Stimulated activated CD8-positive, alpha-beta memory T cell treated with anti-CD3 and anti-CD28 coated beads, Interleukin-7, amount 100 ng/mL, for 48 hours (primary cell): ENCODE measurements around the gene TNS3.

ENCODE experiments used
- DNase-seq, 2 donors: peaks; one replicate each; pipeline ENCODE4 v3.0.0-alpha.2; 2020; ENCODE audit warnings: low read depth in 1 of 2; ENCODE audit errors: extremely low read depth in 1 of 2

Gene TNS3

DNA sequence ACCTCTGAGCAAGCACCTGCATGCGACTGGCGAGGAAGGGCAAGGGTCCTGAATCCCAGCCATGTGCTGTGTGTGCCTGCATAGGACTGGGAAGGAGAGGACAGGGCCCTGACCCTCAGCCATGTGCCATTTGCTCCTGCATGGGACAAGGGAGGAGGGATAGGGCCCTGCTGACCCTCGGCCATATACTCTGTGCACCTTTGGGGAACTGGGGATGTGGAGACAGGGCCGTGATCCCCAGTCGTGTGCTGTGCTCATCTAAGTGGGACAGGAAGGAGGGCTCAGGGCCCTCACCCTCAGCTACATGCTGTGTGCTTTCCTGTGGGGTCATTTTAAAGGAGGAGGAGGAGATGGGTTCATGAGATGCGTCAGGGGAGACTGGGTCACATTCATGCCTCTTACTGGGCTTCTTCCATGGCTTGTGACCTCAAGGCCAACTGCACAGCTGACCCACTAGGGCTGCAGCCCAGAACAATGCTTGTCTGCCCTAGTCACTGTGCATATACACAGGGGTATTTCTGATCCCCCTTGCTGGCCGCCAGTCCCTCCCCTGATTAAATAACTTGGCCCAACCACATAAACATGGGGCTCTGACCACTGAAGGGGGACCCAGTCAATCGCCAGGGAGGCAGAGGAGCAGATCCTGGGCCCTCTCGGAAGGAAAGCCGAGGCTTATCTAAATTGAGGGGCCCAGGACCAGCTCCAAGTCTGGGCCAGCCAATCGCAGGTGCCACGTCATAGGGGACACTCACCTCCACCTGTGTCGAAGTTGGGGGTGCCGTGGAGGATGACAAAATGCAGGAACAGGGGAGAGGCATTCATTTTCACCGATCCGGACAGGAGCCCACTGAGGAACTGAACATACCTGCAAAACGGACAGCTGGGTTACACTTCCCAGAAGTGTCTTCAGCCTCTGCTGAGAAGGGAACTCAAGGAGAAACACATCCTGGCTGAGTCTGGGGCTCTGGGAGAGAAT, 167.3 kb downstream of the TNS3 start:
- DNase-seq: no peak

DNA sequence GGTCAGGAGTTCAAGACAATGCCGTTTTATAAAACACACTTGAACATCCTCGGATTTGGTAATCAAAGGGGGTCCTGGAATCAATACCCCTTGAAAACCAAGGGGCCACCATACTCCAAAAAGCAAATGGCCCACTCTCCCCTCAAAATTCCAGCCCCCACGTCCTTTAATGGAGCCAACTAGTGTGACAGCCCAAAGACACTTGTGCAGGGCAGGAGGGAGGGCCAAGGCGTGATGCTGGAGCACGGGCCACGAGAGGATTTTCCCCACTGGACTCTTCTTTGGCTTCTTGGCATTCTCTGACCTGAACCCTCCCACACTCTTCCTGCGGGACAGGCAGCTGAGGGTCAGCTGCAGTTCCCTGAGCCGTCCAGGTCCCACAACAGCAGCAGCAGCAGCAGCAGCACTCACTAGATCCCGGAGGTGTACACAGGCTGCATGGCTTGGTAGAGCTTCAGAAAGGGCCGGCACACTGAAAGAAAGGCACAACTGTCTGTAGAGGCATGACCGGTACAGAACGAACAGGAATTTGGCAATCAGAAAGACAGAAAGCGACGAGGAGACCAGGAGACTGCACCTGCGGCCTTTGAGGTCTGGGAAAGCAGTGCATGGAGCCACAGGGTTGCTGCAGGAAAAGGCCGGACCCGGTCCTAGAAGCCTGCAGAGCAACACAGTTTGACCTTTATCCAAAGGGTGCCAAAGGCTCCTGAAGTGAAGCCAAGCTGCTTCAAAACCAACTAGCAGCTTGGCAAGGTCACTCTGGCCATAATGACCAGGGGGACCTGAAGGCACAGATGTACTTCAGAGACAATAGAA, 168.2 kb downstream of the TNS3 start:
- DNase-seq: no peak

DNA sequence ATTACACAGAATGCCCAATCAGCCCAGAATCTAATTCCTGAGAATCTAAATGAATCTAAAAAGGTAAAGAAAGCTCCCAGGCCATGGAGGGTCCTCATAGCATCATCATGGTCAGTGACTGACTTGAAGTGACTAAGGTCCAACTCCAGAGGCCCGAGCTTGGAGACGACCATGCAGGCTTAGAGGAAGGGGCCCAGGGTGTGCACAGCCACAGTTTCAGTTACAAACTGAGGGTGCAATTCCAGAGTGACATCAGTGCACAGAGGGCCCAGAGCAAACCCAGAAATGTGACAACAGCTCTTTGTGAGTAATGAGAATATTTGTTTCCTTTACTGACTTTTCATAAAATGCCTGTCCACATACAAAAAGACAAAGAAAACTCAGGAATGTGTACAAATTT, 170.0 kb downstream of the TNS3 start:
- DNase-seq: no peak

DNA sequence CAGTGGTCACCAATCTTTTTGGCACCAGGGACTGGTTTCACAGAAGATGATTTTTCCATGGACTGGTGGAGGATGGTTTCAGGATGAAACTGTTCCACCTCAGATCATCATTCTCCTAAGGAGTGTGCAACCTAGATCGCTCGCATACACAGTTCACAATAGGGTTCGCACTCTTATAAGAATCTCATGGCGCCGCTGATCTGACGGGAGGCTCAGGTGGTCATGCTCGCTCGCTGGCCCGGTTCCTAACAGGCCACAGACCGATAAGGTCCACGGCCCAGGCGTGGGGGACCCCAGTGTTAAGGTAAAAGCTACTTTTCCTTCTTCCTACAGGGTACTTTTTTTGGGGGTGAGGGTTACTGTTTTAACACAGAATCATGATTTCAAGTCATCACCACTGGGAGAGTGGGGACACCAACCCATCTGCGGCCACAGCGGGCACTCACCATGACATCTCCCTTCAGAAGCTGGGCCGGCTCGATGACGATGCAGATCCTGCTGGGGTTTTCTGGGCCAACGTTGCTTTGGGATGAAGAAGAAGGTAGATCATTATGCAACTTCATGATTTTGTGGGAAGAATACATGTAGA, 170.5 kb downstream of the TNS3 start:
- no peak for DNase-seq

DNA sequence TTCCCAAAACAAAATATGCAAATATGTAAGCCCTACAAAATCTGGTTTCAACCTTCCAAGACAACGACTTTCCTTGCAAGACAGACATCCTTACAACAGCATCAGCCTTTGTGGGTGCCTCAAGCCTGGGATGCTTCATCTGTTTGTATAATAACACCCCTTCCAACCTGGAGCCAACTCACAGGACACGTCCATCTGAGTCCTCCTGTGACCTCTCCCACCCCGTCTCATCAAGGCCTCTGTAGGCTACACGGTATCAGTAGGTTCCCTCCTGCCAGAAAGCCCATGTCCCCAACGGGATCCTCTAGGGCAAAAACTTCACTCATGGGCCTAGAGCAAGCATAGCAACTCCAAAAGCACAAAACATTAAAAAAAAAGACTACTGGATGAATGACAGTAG, 173.2 kb downstream of the TNS3 start:
- no peak for DNase-seq

DNA sequence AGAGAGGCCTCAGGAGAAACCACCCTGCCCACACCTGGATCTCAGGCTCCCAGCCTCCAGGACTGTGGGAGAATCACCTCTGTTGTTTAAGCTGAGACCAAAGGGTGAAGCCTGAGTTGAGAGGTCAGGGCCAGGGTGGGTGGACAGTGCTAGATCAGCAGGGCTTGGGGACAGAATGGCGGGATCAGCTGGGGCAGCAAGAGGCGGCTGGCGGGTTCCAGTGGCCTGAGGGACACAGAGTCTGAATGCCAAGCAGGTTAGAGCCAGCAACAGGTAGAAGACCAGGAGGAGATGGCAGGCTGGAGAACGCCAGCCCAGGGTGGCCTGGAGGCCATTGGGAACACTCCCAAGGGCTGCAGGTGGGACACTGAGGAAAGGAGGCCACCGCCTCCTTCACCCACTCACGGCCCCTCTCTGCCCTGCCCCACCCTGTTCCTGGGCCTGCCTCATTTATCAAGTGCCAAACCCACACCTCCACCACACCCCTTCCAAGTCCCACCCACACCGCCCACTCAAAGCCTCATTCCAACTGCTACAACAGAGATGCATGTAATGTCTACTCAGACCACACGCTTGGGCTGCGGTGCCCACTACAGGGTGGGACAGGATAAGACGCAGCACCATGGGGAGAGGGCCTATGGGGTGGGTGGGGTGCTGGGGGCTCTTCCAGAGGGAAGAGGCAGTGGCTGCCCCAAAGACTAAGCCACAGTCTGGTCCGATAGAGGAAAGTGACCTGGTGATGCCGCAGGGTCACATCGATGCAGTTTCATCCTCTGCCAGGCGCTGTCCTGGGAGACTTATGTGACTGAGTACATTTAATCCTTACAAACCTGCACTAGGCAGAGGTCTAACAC, 173.9 kb downstream of the TNS3 start:
- DNase-seq: no peak

DNA sequence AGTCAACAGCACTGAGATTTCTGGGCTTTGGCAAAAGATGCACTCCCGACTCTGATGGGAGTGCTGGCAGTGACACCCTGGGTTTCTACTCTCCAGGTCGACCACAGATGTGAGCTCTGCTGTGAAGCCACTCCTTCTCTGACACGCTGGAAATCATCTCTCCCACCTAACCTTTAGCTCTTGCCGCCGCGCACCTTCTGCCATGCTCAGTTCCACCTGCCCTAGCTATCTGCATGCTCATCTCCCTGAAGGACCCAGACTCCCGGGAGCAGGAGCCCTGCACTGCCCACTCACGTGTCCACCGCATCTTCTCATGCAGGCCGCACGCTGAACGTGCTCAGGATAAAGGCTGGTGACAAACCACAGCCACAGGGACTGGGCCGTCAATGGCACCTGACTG, 174.8 kb downstream of the TNS3 start:
- DNase-seq: no peak

DNA sequence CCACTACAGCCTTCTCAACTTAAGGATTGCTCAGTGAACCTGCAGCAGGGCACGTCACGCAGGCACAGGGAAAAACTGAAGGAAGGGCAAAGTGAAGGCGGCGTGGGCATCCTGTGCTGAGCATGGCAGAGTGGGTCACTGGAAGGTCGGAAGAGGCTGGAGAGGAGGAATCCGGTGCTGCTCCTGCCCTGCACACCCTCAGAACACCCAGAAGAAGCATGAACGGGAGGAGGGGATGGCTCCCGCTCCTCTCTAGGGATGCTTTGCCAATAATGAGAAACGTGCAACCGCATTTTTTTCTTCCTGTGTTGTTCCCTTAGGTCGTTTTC, 175.1 kb downstream of the TNS3 start:
- DNase-seq: no peak

DNA sequence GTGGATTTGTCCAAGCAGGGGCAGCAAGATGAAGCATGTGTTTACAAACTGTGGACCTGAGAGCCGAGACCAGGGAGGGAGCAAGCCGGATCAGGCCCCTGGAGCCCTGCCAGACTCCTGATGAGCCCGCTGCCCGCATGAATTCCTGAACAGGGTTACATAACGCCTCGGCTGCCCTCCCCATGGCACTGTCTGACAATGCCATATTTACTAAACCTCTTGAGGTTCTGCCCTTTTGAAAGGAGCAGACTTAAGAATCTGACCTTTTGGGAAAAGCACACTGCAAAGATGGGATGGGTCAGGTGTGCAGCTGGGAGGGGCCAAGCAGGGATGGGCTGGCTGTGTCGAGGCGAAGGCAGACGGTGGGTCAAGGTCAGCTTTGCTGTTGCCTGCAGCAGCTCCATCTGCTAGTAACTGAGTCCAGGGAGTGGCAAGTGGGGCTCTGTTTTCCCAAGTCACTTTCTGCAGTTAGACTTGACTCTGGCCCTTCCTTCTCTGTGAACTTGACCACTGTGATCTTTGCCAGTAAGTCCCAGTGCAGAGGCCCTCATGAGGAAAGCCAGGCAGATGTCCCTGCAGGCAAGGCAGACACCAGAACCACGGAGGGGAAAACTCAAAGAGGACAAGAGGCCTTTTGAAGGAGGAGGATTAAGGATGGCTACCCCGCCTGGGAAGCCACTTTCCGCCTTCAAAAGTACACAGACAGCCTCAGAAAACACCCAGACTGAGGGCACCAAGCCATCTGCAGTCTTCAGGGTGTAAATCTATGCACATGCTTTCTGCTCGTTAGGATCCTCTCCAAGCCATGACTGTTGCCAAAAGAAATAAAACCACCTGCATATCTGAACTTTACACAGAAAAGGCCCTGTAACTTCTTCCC, 175.8 kb downstream of the TNS3 start:
- no peak for DNase-seq

DNA sequence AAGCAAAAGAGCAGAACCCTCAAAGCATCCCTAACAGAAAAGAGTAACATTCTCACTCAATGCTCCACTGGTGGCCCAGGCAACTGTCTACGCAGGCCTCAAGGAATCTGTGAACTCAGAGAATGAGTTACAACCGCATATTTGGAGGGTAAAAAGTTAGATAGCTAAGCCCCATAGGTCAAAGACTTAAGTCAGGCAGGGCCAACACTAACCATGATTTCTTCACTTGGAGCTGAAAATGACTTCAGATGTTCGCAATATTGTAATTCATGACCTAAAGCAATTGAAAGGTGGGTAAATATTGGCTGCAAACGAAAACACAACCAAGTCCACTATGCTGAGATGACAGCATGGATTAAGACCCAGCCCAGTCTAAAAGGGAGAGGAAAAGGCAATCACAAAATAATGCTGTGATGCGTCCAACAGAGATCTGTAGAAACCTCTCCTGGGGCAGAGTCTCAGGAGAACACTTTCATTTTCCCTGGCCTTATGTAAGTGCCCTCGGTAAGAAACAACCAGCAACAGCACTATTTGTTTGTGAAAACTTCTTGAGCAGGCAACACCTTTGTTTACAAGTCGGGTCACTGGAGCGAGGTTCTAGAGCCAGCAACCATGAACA, 176.5 kb downstream of the TNS3 start:
- DNase-seq: no peak

DNA sequence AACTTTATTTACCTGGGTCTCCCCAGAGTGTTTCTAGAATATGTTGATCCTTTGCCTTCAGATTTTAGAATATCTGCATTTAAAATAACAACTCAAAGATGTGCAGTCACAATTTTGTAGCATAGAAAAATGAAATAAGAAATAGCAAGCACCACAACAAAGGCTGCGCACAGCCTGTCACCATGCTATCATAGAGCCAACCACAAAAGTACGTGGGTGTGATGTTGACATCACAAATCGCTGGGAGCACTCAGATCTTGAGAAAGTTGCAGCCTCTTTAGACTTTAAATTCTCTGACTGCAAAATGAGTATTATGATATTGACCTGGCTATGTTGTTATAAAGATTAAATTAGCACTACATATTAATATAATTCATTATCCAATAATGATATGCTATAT, 177.9 kb downstream of the TNS3 start:
- DNase-seq: peak in 1 of 2 donors; percentile 17

DNA sequence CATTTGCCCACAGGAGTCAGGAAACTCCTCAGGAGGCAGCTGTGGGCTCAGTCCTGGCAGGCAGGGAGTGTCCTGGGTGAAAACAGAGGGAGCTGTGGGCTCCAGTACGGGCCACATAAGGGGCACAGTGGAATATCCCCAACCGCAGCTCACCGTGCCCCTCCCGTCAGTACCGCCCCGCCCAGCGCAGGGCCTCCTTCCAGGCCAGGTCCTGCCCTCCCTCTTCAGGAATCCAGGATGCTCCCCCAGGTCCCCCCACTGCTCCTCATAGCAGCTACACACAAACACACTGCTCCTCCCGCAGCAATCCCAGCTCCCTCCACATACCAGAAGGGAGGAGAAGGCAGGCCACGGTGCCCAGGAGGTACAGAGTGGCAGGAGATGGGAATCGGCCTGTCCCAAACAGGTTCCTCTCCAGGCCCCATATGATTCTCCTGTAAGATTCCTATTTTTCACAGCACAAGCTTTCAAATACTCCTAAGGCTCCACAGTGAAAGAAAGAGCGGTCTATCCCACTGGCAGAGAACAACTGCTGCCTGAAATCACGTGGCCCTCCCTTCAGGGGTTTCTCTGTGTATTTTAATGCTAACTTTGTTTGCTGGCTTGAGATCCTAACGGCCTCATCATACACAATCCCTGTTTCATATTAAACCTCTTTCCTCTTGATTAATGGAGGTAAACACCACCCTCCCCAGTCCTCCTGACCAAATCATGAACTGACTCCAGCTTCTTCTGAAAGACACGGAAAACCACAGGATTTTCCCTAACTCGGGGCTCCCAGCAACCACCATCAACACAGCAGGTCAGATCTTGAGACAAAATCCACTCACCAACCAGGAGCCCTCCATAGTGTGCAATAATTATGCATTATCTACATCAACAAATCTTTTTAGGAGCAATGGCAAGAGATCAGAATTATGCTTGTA, 178.7 kb downstream of the TNS3 start:
- DNase-seq: no peak

DNA sequence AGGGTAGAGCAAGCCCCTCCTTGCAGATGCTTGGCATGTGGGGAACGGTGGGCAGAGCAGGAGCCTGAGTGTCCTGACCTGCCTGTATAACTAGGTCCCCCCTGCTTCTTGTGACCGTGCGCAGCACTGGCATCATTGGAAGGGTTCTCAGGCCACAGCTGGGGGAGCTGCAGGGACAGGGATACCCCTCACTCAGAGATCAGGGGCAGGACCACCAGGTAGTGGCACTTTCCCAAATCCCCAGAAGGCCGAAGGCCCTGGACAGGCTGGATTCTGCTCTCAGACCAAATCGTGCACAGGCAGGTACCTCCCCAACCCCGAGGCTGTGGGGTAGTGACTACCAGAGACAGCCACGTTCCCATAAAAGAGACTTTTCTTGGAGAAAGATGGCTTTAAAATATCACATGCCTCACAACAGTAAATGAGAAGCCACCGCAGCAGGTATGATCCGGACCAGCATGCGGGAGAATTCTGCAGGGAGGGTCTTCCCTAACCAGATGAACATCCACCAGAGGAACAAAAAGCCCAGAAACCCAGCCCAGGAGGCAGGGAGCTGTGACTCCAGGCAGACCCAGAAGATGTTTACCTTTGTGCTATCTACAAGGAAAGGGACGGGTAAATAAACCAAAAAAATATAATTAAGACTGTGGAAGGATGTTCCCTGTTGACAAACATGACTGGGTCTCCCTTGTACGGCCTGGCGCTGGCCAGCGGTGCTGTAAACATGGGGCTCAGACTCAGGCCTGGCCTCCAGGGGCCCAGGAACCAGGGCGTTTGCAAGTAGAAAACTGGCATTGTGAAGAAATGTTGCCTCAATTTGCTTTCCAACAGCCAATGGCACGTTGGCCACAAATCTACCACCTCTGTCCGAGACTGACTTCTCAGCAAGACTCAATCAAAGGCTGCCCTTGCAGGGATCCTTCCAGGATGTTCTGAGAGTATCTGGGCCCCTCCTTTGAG, 180.0 kb downstream of the TNS3 start:
- DNase-seq: no peak

DNA sequence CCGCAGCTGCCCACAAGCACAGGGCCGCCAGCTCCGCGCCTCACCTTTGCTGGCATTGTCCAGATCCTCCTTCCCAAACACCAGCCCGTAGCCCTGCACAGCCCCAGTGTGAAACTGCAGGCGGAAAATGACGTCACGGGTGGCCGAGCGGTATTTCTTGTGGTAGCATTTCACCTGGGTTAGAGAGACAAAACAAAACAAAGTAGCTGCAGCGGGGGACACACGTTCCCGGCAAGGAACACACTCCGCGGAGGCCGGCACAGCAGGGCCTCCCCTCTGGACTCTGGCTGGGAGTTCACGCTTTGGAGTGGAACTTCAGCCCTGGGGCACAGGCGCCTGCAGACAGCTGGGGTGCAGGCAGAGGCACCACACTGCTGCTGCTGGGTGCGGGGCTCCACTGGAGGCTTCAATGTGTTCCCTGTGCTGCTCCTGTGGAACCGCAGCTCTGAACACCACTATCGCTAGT, 181.1 kb downstream of the TNS3 start:
- no peak for DNase-seq

DNA sequence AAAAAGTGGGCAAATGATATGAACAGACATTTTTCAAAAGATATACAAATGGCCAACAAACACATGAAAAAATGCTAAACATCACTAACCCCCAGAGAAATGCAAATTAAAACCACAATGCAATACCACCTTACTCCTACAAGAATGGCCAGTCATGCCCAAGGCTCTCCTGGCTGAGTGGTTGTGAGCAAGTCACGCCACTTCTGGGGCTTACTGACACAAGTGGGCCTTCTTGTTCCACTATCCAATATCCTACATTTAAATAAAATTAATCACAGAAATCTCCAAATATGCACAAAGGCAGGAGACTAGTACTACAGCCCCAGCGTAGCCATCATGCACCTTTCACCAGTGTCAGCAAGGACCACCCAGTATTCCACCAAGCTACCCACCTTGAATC, 181.9 kb downstream of the TNS3 start:
- DNase-seq: no peak

DNA sequence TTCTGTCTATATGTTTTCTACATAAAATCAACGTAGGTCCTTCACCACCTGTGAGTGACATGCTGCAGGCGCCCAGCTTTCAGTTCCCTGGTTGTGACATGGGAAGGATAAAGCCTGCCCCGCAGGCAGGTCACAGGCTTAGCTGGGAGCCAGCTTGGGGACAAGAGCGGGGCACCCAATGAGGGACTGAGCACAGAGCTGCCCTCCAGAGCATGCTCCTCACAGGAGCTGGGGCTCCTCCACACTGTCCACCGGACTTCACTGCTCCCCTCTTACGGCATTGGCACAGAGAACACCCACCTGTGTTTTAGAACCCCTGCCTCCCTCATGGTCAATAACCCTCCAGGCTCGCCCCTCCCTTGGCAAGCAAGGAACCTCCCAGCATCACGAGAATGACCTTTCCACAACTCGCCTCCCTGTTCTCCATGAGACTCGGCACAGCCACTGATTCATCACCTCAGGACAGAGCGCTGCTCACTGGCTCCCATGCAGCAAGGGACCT, 187.1 kb downstream of the TNS3 start:
- no peak for DNase-seq

DNA sequence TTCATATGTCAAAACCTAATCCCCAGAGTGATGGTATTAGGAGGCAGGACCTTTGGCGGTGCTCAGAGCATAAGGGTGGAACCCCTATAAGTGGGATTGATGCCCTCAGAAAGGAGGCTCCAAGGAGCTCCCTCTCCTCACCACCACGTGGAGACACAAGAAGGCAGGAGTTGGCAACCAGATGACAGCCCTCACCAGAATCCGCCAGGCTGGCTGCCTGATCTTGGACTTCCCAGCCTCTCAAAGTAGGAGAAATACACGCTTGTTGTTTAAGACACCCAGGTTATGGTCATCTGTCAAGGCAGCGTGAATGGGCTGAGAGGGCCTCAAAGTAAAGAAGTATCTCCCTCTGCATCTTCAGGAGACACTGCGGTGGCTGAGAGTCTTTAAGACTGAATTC, 187.7 kb downstream of the TNS3 start:
- no peak for DNase-seq
